GM12875 (cell line): Measurements from ENCODE around the gene SESN2.
A peak's percentile ranks its signal among the peaks of the same experiment; 100 is the strongest.

Experiments
- H3K4me3 ChIP-seq: one replicate; pipeline ENCODE4 v1.5.1; 2011; ENCODE audit warnings: low read depth, low read length, control low read depth
- TF ChIP-seq, protein P1 (sequence below): IDR thresholded peaks from 2 replicates; pipeline ENCODE4 v1.5.1; 2011; ENCODE audit warnings: low read depth, mild to moderate bottlenecking, control low read depth, inconsistent platforms, low read length, moderate library complexity, borderline replicate concordance; ENCODE audit not compliant: insufficient read depth

SESN2 gene

DNA sequence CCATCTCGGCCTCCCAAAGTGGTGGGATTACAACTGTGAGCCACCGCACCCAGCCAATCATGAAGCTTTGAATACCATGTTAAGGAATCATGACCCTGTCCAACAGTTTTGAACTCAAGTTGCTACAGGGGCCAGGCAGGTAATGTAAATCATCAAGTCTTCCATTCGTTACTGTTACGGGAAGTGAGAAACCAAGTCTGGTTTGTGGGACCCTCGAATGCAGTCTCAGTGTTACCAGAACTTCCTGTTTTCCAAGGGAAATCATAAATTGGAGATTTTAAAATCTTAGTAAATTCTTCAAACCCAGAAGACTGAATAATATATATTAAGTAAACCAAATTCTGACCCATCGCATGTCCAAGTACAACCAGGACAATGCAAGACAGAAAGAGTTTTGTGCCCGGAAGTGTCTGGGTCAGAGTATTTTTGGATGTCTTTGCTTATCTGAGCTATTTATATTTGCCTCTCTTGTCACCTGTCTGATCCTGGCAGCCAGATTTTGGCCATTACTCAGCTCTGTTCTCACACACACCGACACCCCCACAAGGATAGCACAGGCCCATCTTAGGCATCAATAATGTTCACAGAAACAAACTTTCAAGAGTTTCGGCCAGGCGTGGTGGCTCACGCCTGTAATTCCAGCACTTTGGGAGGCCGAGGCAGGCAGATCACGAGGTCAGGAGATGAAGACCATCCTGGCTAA lies 14.6 kb upstream of the SESN2 start:
- TF ChIP-seq, protein P1, sequence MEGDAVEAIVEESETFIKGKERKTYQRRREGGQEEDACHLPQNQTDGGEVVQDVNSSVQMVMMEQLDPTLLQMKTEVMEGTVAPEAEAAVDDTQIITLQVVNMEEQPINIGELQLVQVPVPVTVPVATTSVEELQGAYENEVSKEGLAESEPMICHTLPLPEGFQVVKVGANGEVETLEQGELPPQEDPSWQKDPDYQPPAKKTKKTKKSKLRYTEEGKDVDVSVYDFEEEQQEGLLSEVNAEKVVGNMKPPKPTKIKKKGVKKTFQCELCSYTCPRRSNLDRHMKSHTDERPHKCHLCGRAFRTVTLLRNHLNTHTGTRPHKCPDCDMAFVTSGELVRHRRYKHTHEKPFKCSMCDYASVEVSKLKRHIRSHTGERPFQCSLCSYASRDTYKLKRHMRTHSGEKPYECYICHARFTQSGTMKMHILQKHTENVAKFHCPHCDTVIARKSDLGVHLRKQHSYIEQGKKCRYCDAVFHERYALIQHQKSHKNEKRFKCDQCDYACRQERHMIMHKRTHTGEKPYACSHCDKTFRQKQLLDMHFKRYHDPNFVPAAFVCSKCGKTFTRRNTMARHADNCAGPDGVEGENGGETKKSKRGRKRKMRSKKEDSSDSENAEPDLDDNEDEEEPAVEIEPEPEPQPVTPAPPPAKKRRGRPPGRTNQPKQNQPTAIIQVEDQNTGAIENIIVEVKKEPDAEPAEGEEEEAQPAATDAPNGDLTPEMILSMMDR: no peak
- H3K4me3 ChIP-seq: no peak overlapping the region

DNA sequence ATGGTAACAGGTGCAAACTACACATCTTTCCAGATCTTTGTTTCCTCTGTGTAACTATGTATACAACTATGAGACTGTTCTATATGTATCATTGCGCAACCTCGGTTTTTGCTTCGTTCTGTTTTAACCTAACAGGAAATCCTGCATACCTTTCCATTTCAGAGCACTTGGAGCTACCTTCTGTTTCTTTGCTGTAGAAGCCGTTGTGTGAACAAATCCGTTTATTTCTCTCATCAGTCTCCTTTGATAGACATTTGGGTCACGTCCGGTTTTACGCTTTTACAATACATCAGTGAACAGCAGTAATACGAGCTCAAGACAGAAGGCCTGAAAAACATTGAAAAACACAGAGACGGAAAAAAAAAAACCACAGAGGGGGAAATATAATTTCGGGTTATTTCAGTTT lies 12.9 kb upstream of the SESN2 start:
- peak overlapping the region; percentile 50 for H3K4me3 ChIP-seq
- TF ChIP-seq, protein P1: no peak

GRCh38 chr1:28247612-28248272 lies 11.6 kb upstream of the SESN2 start:
- H3K4me3 ChIP-seq: no peak overlapping the region
- TF ChIP-seq, protein P1: no peak

GRCh38 chr1:28248273-28249012 lies 10.9 kb upstream of the SESN2 start:
- H3K4me3 ChIP-seq: no peak overlapping the region
- TF ChIP-seq, protein P1: peak; percentile 86

DNA sequence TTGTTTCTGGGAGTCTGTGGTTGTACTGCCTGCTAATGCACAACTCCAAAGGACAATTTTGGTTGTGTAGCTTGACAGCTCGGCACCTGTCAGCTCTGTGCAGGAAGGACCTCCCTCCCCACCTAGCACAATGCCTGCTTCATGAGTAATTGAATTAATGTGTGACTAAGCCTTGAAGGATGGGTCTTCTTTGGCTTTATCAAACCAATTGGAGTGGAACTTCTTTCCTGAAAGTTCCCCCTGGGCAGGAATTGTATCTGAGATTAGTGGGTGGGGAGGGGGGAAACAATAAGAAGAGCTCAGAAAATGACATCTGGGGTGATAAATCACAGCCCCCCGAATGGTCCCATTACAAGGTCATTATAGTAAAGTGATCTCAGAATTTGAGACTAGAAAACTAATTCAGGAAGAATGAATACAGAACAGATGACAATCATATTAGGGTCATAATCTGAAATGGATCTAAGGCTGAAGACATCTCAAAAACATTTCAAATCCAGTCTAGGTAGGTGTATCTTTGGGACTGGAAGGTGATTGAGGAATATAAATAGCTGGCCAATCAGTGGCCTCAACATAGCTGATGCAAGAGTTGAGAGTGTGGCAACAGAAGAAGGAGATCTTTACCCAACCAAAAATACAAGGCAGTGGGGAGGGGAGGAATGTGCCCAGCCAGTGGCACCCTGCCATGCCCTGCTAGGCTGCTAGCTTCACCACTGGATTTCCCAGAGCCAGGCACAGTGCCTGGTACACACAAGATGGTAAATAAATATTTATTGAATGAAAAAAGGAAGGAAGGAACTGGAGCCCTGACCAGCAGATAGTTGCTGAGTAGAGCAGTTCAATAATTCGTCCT lies 10.1 kb upstream of the SESN2 start:
- TF ChIP-seq, protein P1: no peak
- H3K4me3 ChIP-seq: no peak overlapping the region

- H3K4me3 ChIP-seq: no peak overlapping the region
- TF ChIP-seq, protein P1: no peak
Measured at GRCh38 chr1:28249866-28250295, 9.4 kb upstream of the SESN2 start.
